ENCODE measurements around the gene CDIPT. TPM values are rescaled to one million over a fixed set of nuclear protein-coding genes. Genes with fewer than 3 reads are reported as not detected.

The CDIPT gene
- total and polyA plus RNA-seq, 5 donors from 2014 or later, result 47.7 to 122 (median 106) TPM

DNA sequence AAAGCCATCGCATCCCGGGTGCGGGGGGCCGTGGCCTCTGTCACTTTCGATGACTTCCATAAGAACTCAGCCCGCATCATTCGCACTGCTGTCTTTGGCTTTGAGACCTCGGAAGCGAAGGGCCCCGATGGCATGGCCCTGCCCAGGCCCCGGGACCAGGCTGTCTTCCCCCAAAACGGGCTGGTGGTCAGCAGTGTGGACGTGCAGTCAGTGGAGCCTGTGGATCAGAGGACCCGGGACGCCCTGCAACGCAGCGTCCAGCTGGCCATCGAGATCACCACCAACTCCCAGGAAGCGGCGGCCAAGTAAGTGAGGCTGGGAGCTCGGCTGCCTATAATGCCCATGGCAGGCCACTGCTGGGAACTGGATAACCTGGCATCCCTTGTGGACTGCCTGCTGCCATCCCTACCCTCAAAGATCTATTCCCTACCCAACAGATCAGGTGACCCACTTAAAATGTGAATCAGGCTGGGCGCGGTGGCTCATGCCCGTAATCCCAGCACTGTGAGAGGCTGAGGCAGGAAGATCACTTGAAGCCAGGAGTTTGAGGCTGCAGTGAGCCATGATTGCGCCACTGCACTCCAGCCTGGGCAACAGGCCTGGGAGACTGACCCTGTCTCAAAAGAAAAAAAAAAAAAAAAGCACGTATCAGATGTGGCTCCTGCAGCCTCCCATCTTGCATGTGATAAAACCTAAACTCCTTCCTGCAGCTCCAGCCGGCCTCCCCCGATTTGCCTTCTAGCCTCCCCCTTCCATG is 18.3 kb downstream of the CDIPT start:
- H3K36me3 Mint-ChIP-seq, result peaks cover 21% of the 10 kb centered on the region
- H3K27ac ChIP-seq (ENCODE audit: insufficient read depth, low read length, poor library complexity, severe bottlenecking), result no peak overlapping the region
- no peaks in the 10 kb centered on the region for H3K9me3 Mint-ChIP-seq
- peaks cover 70% of the 10 kb centered on the region for H3K36me3 ChIP-seq (ENCODE audit: control insufficient read depth, insufficient read depth, low read length)
- no peaks in the 10 kb centered on the region for H3K27me3 Mint-ChIP-seq
- no peak for DNase-seq
- H3K9me3 ChIP-seq (ENCODE audit: control insufficient read depth in 2 of 2, low read length in 2 of 2), result no peaks in the 10 kb centered on the region
- no peak overlapping the region for H3K4me3 ChIP-seq (ENCODE audit: low read depth, low read length)
- H3K27me3 ChIP-seq (ENCODE audit: control insufficient read depth, insufficient read depth, low read length), result no peaks in the 10 kb centered on the region
- ATAC-seq (ENCODE audit: low read depth in 2 of 2), result no peak
- H3K27ac Mint-ChIP-seq, result peak overlapping the region in 1 of 3 donors; percentile 38
- H3K4me1 Mint-ChIP-seq, result peaks cover 0 to 7% (median 0%) of the 10 kb centered on the region in 4 donors
- no peaks in the 10 kb centered on the region for H3K4me1 ChIP-seq (ENCODE audit: control insufficient read depth, insufficient read depth, low read length, poor library complexity, severe bottlenecking)
- H3K4me3 Mint-ChIP-seq, result no peak overlapping the region

- H3K36me3 ChIP-seq (ENCODE audit: control insufficient read depth, insufficient read depth, low read length), result peaks cover 77% of the 10 kb centered on the region
- Mint-ChIP-seq H3K36me3 (peaks cover 29% of the 10 kb centered on the region), H3K27ac (no peak overlapping the region)
These were observed 19.1 kb downstream of the CDIPT start for GRCh38 chr16:29843931-29844330.

DNA sequence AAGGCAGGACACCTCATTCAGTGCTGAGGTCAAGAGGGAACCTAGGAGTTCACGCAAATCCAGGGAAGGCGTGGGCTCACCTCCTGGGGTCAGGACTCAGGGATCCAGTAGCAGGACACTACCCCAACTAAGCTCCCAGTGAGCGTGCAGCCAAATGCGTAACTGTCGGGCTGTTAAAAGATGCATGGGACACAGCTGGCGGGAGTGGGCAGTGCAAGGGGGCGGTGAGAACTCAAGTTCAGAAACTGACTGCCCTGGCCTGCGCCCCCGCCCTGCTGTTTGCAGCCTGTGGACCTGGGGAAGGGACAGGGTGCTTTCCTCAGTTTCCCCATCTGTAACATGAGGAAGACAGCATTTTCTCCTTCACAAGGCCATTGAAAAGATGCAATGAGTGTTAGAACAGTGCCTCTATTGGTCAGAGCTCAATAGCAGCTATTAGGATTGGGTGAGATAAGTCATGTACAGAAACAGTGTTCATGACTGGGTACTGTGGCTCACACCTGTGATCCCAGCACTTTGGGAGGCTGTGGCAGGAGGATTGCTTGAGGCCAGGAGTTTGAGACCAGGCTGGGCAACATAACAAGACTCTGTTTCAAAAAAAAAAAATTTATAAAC is 20.2 kb downstream of the CDIPT start:
- peak overlapping the region in 1 of 3 donors; percentile 79 for H3K27ac Mint-ChIP-seq
- no peaks in the 10 kb centered on the region for H3K9me3 Mint-ChIP-seq

More at GRCh38 chr16:29843931-29844330, 19.1 kb downstream of the CDIPT start:
- no peaks in the 10 kb centered on the region for H3K9me3 ChIP-seq (ENCODE audit: control insufficient read depth in 2 of 2, low read length in 2 of 2)
- Mint-ChIP-seq H3K4me1 (peaks cover 0 to 7% (median 0%) of the 10 kb centered on the region in 4 donors), H3K4me3 (no peak overlapping the region), H3K9me3 (no peaks in the 10 kb centered on the region), H3K27me3 (no peaks in the 10 kb centered on the region)
- ATAC-seq (ENCODE audit: low read depth in 2 of 2) (no peak), DNase-seq (no peak)
- H3K4me1 ChIP-seq (ENCODE audit: control insufficient read depth, insufficient read depth, low read length, poor library complexity, severe bottlenecking), result no peaks in the 10 kb centered on the region
- no peaks in the 10 kb centered on the region for H3K27me3 ChIP-seq (ENCODE audit: control insufficient read depth, insufficient read depth, low read length)
- H3K27ac ChIP-seq (ENCODE audit: insufficient read depth, low read length, poor library complexity, severe bottlenecking), result no peak overlapping the region
- H3K4me3 ChIP-seq (ENCODE audit: low read depth, low read length), result no peak overlapping the region

GRCh38 chr16:29841631-29842030 is 21.4 kb downstream of the CDIPT start:
- H3K4me1 Mint-ChIP-seq, result no peaks in the 10 kb centered on the region
- H3K36me3 ChIP-seq (ENCODE audit: control insufficient read depth, insufficient read depth, low read length), result peaks cover 84% of the 10 kb centered on the region
- H3K4me1 ChIP-seq (ENCODE audit: control insufficient read depth, insufficient read depth, low read length, poor library complexity, severe bottlenecking), result no peaks in the 10 kb centered on the region
- H3K27me3 Mint-ChIP-seq, result no peaks in the 10 kb centered on the region
- no peak overlapping the region for H3K4me3 Mint-ChIP-seq
- no peaks in the 10 kb centered on the region for H3K9me3 ChIP-seq (ENCODE audit: control insufficient read depth in 2 of 2, low read length in 2 of 2)
- no peak overlapping the region for H3K27ac Mint-ChIP-seq
- peaks cover 35% of the 10 kb centered on the region for H3K36me3 Mint-ChIP-seq
- H3K27me3 ChIP-seq (ENCODE audit: control insufficient read depth, insufficient read depth, low read length), result no peaks in the 10 kb centered on the region
- ATAC-seq (ENCODE audit: low read depth in 2 of 2) (no peak), DNase-seq (no peak)
- no peaks in the 10 kb centered on the region for H3K9me3 Mint-ChIP-seq
- no peak overlapping the region for H3K4me3 ChIP-seq (ENCODE audit: low read depth, low read length)
- H3K27ac ChIP-seq (ENCODE audit: insufficient read depth, low read length, poor library complexity, severe bottlenecking), result no peak overlapping the region

More for the DNA sequence above, 20.2 kb downstream of the CDIPT start:
- Histone ChIP-seq H3K4me3 (ENCODE audit: low read depth, low read length) (no peak overlapping the region), H3K9me3 (ENCODE audit: control insufficient read depth in 2 of 2, low read length in 2 of 2) (no peaks in the 10 kb centered on the region), H3K27me3 (ENCODE audit: control insufficient read depth, insufficient read depth, low read length) (no peaks in the 10 kb centered on the region), H3K27ac (ENCODE audit: insufficient read depth, low read length, poor library complexity, severe bottlenecking) (no peak overlapping the region), H3K4me1 (ENCODE audit: control insufficient read depth, insufficient read depth, low read length, poor library complexity, severe bottlenecking) (no peaks in the 10 kb centered on the region), H3K36me3 (ENCODE audit: control insufficient read depth, insufficient read depth, low read length) (peaks cover 85% of the 10 kb centered on the region)
- Mint-ChIP-seq H3K27me3 (no peaks in the 10 kb centered on the region), H3K4me1 (no peaks in the 10 kb centered on the region), H3K36me3 (peaks cover 31% of the 10 kb centered on the region), H3K4me3 (no peak overlapping the region)
- DNase-seq (no peak), ATAC-seq (ENCODE audit: low read depth in 2 of 2) (no peak)

GRCh38 chr16:29840240-29840639 is 22.8 kb downstream of the CDIPT start:
- ATAC-seq (ENCODE audit: low read depth in 2 of 2) (no peak), DNase-seq (no peak)
- H3K4me3 Mint-ChIP-seq, result no peak overlapping the region
- no peaks in the 10 kb centered on the region for H3K4me1 Mint-ChIP-seq
- H3K4me3 ChIP-seq (ENCODE audit: low read depth, low read length), result no peak overlapping the region
- H3K9me3 ChIP-seq (ENCODE audit: control insufficient read depth in 2 of 2, low read length in 2 of 2), result no peaks in the 10 kb centered on the region
- H3K27me3 Mint-ChIP-seq, result no peaks in the 10 kb centered on the region
- no peaks in the 10 kb centered on the region for H3K9me3 Mint-ChIP-seq
- H3K36me3 ChIP-seq (ENCODE audit: control insufficient read depth, insufficient read depth, low read length), result peaks cover 82% of the 10 kb centered on the region
- no peak overlapping the region for H3K27ac Mint-ChIP-seq
- peaks cover 36% of the 10 kb centered on the region for H3K36me3 Mint-ChIP-seq
- H3K27ac ChIP-seq (ENCODE audit: insufficient read depth, low read length, poor library complexity, severe bottlenecking), result no peak overlapping the region
- no peaks in the 10 kb centered on the region for H3K4me1 ChIP-seq (ENCODE audit: control insufficient read depth, insufficient read depth, low read length, poor library complexity, severe bottlenecking)
- H3K27me3 ChIP-seq (ENCODE audit: control insufficient read depth, insufficient read depth, low read length), result no peaks in the 10 kb centered on the region

DNA sequence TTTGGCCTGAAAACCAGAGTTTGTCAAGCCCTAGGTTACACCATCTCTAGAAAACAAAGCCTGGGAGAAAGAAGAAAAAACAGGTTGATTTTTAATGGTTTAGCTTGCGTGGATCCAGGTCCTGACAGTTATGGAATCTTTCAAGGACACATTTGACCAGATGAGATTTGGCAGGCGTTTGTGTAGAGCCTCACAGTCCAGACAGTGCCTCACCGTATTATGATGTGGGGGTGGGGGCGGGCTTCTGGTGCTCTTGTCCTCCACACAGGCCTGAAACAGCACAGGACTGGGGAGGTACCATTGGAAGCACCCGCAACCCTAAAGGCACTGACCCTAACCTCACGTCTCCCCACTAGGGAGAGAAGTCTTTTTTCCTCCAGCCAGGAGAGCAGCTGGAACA is 23.2 kb downstream of the CDIPT start:
- no peak overlapping the region for H3K4me3 Mint-ChIP-seq
- peaks cover 35% of the 10 kb centered on the region for H3K36me3 Mint-ChIP-seq
- ATAC-seq (ENCODE audit: low read depth in 2 of 2) (no peak), DNase-seq (no peak)
- no peaks in the 10 kb centered on the region for H3K9me3 ChIP-seq (ENCODE audit: control insufficient read depth in 2 of 2, low read length in 2 of 2)
- peaks cover 82% of the 10 kb centered on the region for H3K36me3 ChIP-seq (ENCODE audit: control insufficient read depth, insufficient read depth, low read length)
- no peaks in the 10 kb centered on the region for H3K4me1 ChIP-seq (ENCODE audit: control insufficient read depth, insufficient read depth, low read length, poor library complexity, severe bottlenecking)
- no peaks in the 10 kb centered on the region for H3K9me3 Mint-ChIP-seq
- no peak overlapping the region for H3K27ac Mint-ChIP-seq
- H3K27me3 Mint-ChIP-seq, result no peaks in the 10 kb centered on the region
- H3K4me1 Mint-ChIP-seq, result no peaks in the 10 kb centered on the region
- H3K4me3 ChIP-seq (ENCODE audit: low read depth, low read length), result no peak overlapping the region
- no peak overlapping the region for H3K27ac ChIP-seq (ENCODE audit: insufficient read depth, low read length, poor library complexity, severe bottlenecking)
- H3K27me3 ChIP-seq (ENCODE audit: control insufficient read depth, insufficient read depth, low read length), result no peaks in the 10 kb centered on the region

GRCh38 chr16:29837841-29838240 is 25.2 kb downstream of the CDIPT start:
- Histone ChIP-seq H3K9me3 (ENCODE audit: control insufficient read depth in 2 of 2, low read length in 2 of 2) (no peaks in the 10 kb centered on the region), H3K27me3 (ENCODE audit: control insufficient read depth, insufficient read depth, low read length) (no peaks in the 10 kb centered on the region), H3K4me3 (ENCODE audit: low read depth, low read length) (no peak overlapping the region), H3K4me1 (ENCODE audit: control insufficient read depth, insufficient read depth, low read length, poor library complexity, severe bottlenecking) (no peaks in the 10 kb centered on the region), H3K36me3 (ENCODE audit: control insufficient read depth, insufficient read depth, low read length) (peaks cover 88% of the 10 kb centered on the region), H3K27ac (ENCODE audit: insufficient read depth, low read length, poor library complexity, severe bottlenecking) (no peak overlapping the region)
- Mint-ChIP-seq H3K4me3 (no peak overlapping the region), H3K27me3 (no peaks in the 10 kb centered on the region), H3K36me3 (peaks cover 38% of the 10 kb centered on the region), H3K4me1 (no peaks in the 10 kb centered on the region), H3K9me3 (no peaks in the 10 kb centered on the region), H3K27ac (no peak overlapping the region)
- DNase-seq (no peak), ATAC-seq (ENCODE audit: low read depth in 2 of 2) (no peak)

GRCh38 chr16:29836623-29837022 is 26.4 kb downstream of the CDIPT start:
- Mint-ChIP-seq H3K4me1 (peaks cover 0 to 5% (median 4%) of the 10 kb centered on the region in 4 donors), H3K27ac (no peak overlapping the region), H3K27me3 (no peaks in the 10 kb centered on the region), H3K36me3 (peaks cover 43% of the 10 kb centered on the region), H3K9me3 (no peaks in the 10 kb centered on the region), H3K4me3 (peak overlapping the region in 1 of 4 donors; percentile 10)
- H3K27ac ChIP-seq (ENCODE audit: insufficient read depth, low read length, poor library complexity, severe bottlenecking), result no peak overlapping the region
- no peaks in the 10 kb centered on the region for H3K4me1 ChIP-seq (ENCODE audit: control insufficient read depth, insufficient read depth, low read length, poor library complexity, severe bottlenecking)
- H3K4me3 ChIP-seq (ENCODE audit: low read depth, low read length), result no peak overlapping the region
- H3K27me3 ChIP-seq (ENCODE audit: control insufficient read depth, insufficient read depth, low read length), result no peaks in the 10 kb centered on the region
- peaks cover 83% of the 10 kb centered on the region for H3K36me3 ChIP-seq (ENCODE audit: control insufficient read depth, insufficient read depth, low read length)
- DNase-seq, result no peak
- no peak for ATAC-seq (ENCODE audit: low read depth in 2 of 2)
- H3K9me3 ChIP-seq (ENCODE audit: control insufficient read depth in 2 of 2, low read length in 2 of 2), result no peaks in the 10 kb centered on the region

Measured in CD4-positive, CD25-positive, alpha-beta regulatory T cell (primary cell).